Right lobe of liver (tissue), 6 donors: ENCODE results near the gene STAT6. TPM values are rescaled to one million over a fixed set of nuclear protein-coding genes. Genes with fewer than 3 reads are reported as not detected.

Experiments used
- ATAC-seq, 4 donors: fragments of 200-7000 bp; cut with Tn5 transposase; one replicate each; pipeline ENCODE4 v1.9.1; 2020; ENCODE audit warnings: mild to moderate bottlenecking in 4 of 4, moderate library complexity in 4 of 4
- DNase-seq, 3 donors: peaks; one replicate each; pipeline ENCODE4 v3.0.0-alpha.2; 2020
- H3K27ac ChIP-seq, 3 donors: fragments of 200-600 bp; one replicate each; pipeline ENCODE4 v1.8.0; 2022
- H3K27me3 ChIP-seq, 2 donors: fragments of 200-600 bp; one replicate each; pipeline ENCODE4 v1.8.0; 2022
- H3K36me3 ChIP-seq, 4 donors: fragments of 200-600 bp; sonication (generic) in 1 of 4; one replicate each; pipeline versions ENCODE4 v1.5.1 to v1.8.0; 2017 to 2022; ENCODE audit warnings: control low read depth in 1 of 4
- H3K4me1 ChIP-seq, 4 donors: fragments of 200-600 bp; sonication (generic) in 1 of 4; one replicate each; pipeline versions ENCODE4 v1.5.1 to v1.8.0; 2017 to 2022; ENCODE audit warnings: control low read depth in 1 of 4
- H3K4me3 ChIP-seq, 3 donors: fragments of 200-600 bp; one replicate each; pipeline ENCODE4 v1.8.0; 2022
- H3K9me3 ChIP-seq, 4 donors: fragments of 200-600 bp; sonication (generic) in 1 of 4; one replicate each; pipeline versions ENCODE4 v1.5.1 to v1.8.0; 2017 to 2022; ENCODE audit warnings: control low read depth in 1 of 4
- POLR2A ChIP-seq: fragments of 450-650 bp; IDR thresholded peaks from one replicate; pipeline ENCODE4 v1.6.1; 2017; ENCODE audit warnings: antibody characterized with exemption, mild to moderate bottlenecking
- WGBS: methylation state at CpG from one replicate; pipeline ENCODE4 v1.1.6; 2018; ENCODE audit warnings: low coverage, low lambda C conversion rate; ENCODE audit not compliant: insufficient coverage; ENCODE audit errors: missing lambda C conversion rate; 5-methylcytosine and 5-hydroxymethylcytosine counted together
- intact Hi-C, 2 donors: fragments of 100-400 bp; cut with DNase I; formaldehyde crosslinking; loops; one replicate each; pipeline versions ENCODE4 v1.11.2 to v1.14.1; 2022
- total RNA-seq, 6 experiments: library from RNA; depleted of rRNA in 2 of 6; stranded (reverse); fragments of >200 nt in 2 of 6; fragmentation: NEBNext Ultra II Directional in 3 of 6; extraction: Animal tissue kit (Norgen Biotek cat#: 25700) in 3 of 6; gene quantifications; one replicate each; pipeline versions ENCODE4 v1.1.0 to v1.2.4, GENCODE V29; 2016 to 2023
- TF ChIP-seq, protein P1 (sequence below), 4 donors: fragments of 200-600 bp in 3 of 4; fragments of 450-650 bp in 1 of 4; IDR thresholded peaks; one replicate each; pipeline versions ENCODE4 v1.5.1 to v1.8.0; 2016 to 2022; ENCODE audit warnings: antibody characterized with exemption in 4 of 4, mild to moderate bottlenecking in 2 of 4
- donor health status: DM: no; HTN: yes; CAD: no.
- donor health status: DM: no; HTN: no; CAD: no.
- donor health status: DM: no; HTN: no; CAD: no.
- donor health status: DM: no; HTN: yes; CAD: no.
- donor health status: DM: no; HTN: yes; CAD: no.

The STAT6 gene
- total RNA-seq, 6 experiments from 2014 or later, result 61.8 to 108 (median 94.7) TPM

DNA sequence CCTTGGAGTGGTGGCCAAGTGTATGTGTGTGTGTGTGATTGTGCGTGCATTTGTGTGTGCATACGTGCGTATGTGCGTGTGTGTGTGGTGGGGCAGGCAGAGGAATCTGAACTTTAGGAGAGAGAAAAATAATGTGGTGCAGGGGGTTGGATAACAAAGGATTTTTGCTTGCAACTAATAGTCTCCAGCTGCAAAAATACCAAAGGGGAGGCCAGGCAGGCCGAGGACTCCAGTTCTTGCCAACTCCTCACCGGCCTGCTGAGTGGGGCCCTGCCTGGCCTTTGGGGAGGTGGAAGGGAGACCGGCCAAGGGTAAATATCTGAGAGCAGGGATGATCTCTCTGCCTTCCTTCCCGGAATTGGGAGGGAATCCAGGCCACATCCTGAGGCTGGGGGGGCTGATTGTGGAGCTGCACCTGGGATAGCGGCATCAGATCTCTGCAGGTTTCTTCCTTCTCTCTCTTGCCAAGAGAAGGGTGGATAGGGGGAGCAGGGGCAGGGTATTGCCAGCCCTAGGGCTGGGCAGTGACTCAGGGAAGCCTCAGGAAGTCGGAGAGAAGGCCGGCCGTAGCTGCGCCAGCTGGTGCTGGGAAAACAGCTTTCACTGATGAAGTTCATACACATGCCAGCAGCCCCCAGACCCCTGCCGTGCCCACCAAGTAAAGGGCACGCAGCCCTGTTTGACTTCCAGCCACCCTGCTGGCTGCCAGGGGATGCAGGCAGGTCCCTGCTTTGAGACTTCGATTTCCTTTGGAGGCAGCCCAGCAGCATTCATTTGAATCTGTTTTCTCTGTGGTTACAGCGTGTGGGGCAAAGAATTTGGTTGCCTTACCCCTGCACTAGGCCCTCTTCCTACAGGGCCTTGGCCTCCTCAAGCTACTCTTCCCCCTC lies 40.8 kb upstream of the STAT6 start:
- Histone ChIP-seq H3K27me3 (no peaks in the 10 kb centered on the region), H3K27ac (peak overlapping the region; percentile 5 to 77 (median 75)), H3K9me3 (no peaks in the 10 kb centered on the region), H3K4me1 (peaks cover 0 to 83% (median 44%) of the 10 kb centered on the region in 4 donors), H3K36me3 (peaks cover 0 to 37% (median 21%) of the 10 kb centered on the region in 4 donors), H3K4me3 (no peak overlapping the region)
- ATAC-seq (no peak), DNase-seq (peak in 1 of 3 donors; percentile 26)
- 63% methylated on average over 10 of the region's 17 CpGs for WGBS
- TF ChIP-seq, protein P1, sequence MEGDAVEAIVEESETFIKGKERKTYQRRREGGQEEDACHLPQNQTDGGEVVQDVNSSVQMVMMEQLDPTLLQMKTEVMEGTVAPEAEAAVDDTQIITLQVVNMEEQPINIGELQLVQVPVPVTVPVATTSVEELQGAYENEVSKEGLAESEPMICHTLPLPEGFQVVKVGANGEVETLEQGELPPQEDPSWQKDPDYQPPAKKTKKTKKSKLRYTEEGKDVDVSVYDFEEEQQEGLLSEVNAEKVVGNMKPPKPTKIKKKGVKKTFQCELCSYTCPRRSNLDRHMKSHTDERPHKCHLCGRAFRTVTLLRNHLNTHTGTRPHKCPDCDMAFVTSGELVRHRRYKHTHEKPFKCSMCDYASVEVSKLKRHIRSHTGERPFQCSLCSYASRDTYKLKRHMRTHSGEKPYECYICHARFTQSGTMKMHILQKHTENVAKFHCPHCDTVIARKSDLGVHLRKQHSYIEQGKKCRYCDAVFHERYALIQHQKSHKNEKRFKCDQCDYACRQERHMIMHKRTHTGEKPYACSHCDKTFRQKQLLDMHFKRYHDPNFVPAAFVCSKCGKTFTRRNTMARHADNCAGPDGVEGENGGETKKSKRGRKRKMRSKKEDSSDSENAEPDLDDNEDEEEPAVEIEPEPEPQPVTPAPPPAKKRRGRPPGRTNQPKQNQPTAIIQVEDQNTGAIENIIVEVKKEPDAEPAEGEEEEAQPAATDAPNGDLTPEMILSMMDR (IDR thresholded peaks at IDR 0.05), result no peak
- no peak for TF ChIP-seq POLR2A
- intact Hi-C loops, result no loop called here

DNA sequence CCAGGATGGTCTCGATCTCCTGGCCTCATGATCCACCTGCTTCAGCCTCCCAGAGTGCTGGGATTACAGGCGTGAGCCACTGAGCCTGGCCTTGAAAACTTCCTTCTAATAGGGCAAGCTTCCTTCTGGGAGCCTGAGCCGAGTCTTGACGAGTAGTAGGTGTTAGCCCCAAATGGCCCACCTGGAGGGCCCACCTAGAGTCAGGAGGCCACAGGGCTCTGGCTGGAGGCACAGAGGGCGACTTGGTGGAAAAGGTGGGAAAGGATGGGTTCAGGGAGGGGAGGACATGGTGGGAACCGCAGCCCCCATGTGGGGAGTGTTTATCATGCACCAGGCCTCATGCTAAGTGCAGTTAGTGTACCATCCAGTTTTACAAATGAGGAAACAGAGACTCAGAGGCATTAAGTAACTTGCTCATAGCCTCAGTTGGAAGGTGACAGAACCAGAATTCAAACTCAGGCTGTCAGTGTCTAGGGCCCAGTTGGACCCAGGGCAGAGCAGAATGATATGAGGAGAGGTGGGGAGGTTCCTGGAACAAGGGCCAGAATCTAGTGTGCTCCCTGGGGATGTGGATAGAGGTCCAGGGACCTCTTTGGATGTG lies 39.3 kb upstream of the STAT6 start:
- Histone ChIP-seq H3K36me3 (peaks cover 0 to 36% (median 10%) of the 10 kb centered on the region in 4 donors), H3K9me3 (no peaks in the 10 kb centered on the region), H3K4me3 (no peak overlapping the region), H3K27ac (peak overlapping the region; percentile 37 to 77 (median 75)), H3K27me3 (no peaks in the 10 kb centered on the region), H3K4me1 (peaks cover 0 to 98% (median 52%) of the 10 kb centered on the region in 4 donors)
- no CpG with 5 or more reads among the region's 6 CpGs for WGBS
- intact Hi-C loops, result no loop called here
- no peak for TF ChIP-seq POLR2A
- TF ChIP-seq, protein P1 (IDR thresholded peaks at IDR 0.05), result no peak
- ATAC-seq, result no peak
- DNase-seq, result no peak

DNA sequence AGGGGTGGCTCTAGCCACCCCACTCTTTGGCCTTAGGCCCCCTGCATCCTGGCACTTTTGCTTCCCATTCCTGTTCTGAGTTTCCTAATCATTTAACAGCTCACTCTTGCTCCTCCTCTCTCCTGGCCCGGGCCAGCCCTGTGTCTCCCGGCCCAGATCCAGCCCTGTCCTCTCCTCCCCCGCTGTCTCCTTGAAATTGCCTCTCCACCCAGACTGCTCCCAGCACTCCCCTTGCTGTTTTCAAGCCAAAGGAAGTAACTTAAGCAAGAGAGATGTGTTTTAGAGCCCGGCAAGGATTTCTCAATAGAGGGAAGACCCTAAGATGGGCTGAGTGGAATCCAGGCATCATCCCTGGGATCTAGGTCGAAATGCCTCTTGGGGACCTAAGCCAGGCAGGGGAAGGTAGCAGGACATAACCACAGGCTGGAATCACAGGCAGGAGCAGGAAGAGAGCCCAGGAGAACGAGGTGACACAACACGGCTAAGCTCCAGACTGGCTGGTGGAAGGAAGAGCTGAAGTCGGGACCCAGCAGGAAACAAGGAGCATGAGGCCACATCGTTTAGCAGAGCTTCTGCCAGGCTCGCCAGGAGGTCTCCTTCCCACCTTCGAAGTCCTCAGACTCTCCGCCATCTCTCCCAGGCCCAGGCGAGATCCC lies 38.2 kb upstream of the STAT6 start:
- H3K4me1 ChIP-seq, result peaks cover 0 to 99% (median 57%) of the 10 kb centered on the region in 4 donors
- ATAC-seq (peak; percentile 49 to 52 (median 50)), DNase-seq (peak in 2 of 3 donors; percentile 49 to 61)
- no peaks in the 10 kb centered on the region for H3K9me3 ChIP-seq
- H3K27me3 ChIP-seq, result no peaks in the 10 kb centered on the region
- H3K27ac ChIP-seq, result peak overlapping the region; percentile 45 to 77 (median 75)
- H3K36me3 ChIP-seq, result peaks cover 0 to 36% (median 13%) of the 10 kb centered on the region in 4 donors
- intact Hi-C loops, result no loop called here
- WGBS, result 22% methylated on average over 10 of the region's 13 CpGs
- H3K4me3 ChIP-seq, result peak overlapping the region in 1 of 3 donors; percentile 5
- no peak for TF ChIP-seq POLR2A
- TF ChIP-seq, protein P1 (IDR thresholded peaks at IDR 0.05), result no peak

DNA sequence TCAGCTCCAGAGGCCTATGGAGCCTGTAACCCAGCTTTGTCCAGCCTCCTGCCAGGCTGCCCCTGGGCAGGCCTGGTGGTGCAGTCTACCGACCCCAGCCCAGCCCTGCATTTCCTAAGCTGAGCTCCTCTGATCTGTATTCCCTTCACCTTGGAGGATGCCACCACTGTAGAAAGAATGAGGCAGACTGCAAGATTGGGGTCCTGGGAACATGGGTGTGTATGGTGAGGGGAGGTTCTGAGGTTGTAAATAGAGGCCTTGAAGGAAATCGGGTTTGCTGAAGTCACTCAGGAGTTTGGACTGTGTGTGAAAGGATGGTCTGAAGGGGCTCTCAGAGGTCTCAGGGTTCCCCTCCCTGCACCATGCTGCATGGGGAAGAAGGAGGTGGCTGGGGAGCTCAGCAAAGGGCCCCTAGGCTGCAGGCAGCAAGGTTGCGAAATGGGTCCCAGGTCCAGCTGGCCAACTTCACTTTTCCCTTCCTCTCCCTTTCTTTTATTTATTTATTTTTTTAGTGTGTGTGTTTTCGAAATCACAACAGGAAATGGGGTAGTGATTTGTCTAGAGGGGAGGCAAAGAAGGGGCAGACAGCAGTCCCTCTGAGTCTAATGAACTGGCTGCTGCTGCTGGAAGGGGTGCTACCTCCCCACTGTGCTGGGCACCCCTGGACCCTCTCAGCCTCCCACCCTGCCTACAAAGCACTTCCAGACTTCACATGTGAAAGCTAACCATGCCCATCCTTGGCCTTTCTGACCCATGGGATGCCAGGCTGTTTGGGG lies 37.5 kb upstream of the STAT6 start:
- ATAC-seq (peak; percentile 59 to 72 (median 67)), DNase-seq (peak; percentile 81 to 88 (median 87))
- intact Hi-C loops, result no loop called here

More for the DNA sequence above, 37.5 kb upstream of the STAT6 start:
- peak overlapping the region; percentile 45 to 77 (median 75) for H3K27ac ChIP-seq
- H3K36me3 ChIP-seq, result peaks cover 0 to 39% (median 14%) of the 10 kb centered on the region in 4 donors
- H3K9me3 ChIP-seq, result no peaks in the 10 kb centered on the region
- H3K27me3 ChIP-seq, result no peaks in the 10 kb centered on the region
- WGBS, result 8% methylated on average over 4 of the region's 4 CpGs
- TF ChIP-seq, protein P1 (IDR thresholded peaks at IDR 0.05), result no peak
- peak; percentile 44 for TF ChIP-seq POLR2A
- H3K4me3 ChIP-seq, result peak overlapping the region in 1 of 3 donors; percentile 5
- peaks cover 0 to 94% (median 55%) of the 10 kb centered on the region in 4 donors for H3K4me1 ChIP-seq
